Measurements from ENCODE around the gene PLEKHF1. TPM values are rescaled to one million over a fixed set of nuclear protein-coding genes. Genes with fewer than 3 reads are reported as not detected.

Gene PLEKHF1
- total RNA-seq, 4 donors from 2014 or later, result 7.4 to 35.9 (median 19.7) TPM

GRCh38 chr19:29679598-29680210, 14.4 kb downstream of the PLEKHF1 start:
- intact Hi-C loops (cut with DNase I; ENCODE audit: low total_unique reads), result no loop called here
- H3K4me3 ChIP-seq, result no peak overlapping the region
- H3K4me1 ChIP-seq, result peaks cover 0 to 19% of the 10 kb centered on the region in 2 donors
- DNase-seq, result no peak
- TF ChIP-seq, protein P1, sequence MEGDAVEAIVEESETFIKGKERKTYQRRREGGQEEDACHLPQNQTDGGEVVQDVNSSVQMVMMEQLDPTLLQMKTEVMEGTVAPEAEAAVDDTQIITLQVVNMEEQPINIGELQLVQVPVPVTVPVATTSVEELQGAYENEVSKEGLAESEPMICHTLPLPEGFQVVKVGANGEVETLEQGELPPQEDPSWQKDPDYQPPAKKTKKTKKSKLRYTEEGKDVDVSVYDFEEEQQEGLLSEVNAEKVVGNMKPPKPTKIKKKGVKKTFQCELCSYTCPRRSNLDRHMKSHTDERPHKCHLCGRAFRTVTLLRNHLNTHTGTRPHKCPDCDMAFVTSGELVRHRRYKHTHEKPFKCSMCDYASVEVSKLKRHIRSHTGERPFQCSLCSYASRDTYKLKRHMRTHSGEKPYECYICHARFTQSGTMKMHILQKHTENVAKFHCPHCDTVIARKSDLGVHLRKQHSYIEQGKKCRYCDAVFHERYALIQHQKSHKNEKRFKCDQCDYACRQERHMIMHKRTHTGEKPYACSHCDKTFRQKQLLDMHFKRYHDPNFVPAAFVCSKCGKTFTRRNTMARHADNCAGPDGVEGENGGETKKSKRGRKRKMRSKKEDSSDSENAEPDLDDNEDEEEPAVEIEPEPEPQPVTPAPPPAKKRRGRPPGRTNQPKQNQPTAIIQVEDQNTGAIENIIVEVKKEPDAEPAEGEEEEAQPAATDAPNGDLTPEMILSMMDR (IDR thresholded peaks at IDR 0.05), result no peak
- TF ChIP-seq POLR2A (IDR thresholded peaks at IDR 0.05), result no peak
- no peaks in the 10 kb centered on the region for H3K9me3 ChIP-seq
- no peaks in the 10 kb centered on the region for H3K36me3 ChIP-seq
- H3K27ac ChIP-seq, result peak overlapping the region; percentile 63 to 70
- no peaks in the 10 kb centered on the region for H3K27me3 ChIP-seq

DNA sequence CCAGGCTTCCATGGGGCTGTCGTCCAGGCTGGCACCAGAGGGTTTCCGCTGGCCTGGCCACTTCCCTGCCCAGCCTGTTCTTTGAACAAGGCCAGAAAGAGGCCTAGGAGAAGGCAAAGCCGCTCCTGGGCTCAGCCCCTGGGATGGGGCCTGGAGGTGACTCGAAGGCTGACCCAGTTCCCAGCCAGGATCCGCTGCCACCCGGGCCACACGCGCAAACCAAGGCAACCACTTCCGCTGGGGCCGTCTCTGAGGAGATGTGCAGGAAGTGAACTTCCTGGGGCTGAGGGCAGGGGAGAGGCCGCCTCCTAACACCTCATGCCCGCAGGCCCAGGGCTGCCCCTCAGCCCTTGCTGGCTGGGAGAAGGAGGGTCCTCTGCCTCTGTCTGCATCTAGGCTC, 15.2 kb downstream of the PLEKHF1 start:
- Histone ChIP-seq H3K27ac (peak overlapping the region; percentile 16 to 22), H3K27me3 (no peaks in the 10 kb centered on the region), H3K36me3 (no peaks in the 10 kb centered on the region), H3K4me1 (peaks cover 0 to 19% of the 10 kb centered on the region in 2 donors), H3K4me3 (no peak overlapping the region), H3K9me3 (no peaks in the 10 kb centered on the region)
- TF ChIP-seq, protein P1 (IDR thresholded peaks at IDR 0.05), result no peak
- TF ChIP-seq POLR2A (IDR thresholded peaks at IDR 0.05), result no peak
- intact Hi-C loops (cut with DNase I; ENCODE audit: low total_unique reads), result no loop called here
- no peak for DNase-seq

- DNase-seq, result no peak
- H3K27me3 ChIP-seq, result no peaks in the 10 kb centered on the region
- H3K27ac ChIP-seq, result peak overlapping the region; percentile 16 to 22
- intact Hi-C loops (cut with DNase I; ENCODE audit: low total_unique reads), result no loop called here
- no peak overlapping the region for H3K4me3 ChIP-seq
- TF ChIP-seq, protein P1 (IDR thresholded peaks at IDR 0.05), result no peak
- peaks cover 0 to 19% of the 10 kb centered on the region in 2 donors for H3K4me1 ChIP-seq
- H3K9me3 ChIP-seq, result no peaks in the 10 kb centered on the region
- H3K36me3 ChIP-seq, result no peaks in the 10 kb centered on the region
These were observed 15.7 kb downstream of the PLEKHF1 start for GRCh38 chr19:29680937-29681336.

- intact Hi-C loops (cut with DNase I; ENCODE audit: low total_unique reads), result no loop called here
- Histone ChIP-seq H3K9me3 (no peaks in the 10 kb centered on the region), H3K4me3 (no peak overlapping the region), H3K27me3 (no peaks in the 10 kb centered on the region), H3K4me1 (peaks cover 0 to 19% of the 10 kb centered on the region in 2 donors), H3K27ac (peak overlapping the region; percentile 26 to 28), H3K36me3 (no peaks in the 10 kb centered on the region)
- DNase-seq, result no peak
- no peak for TF ChIP-seq POLR2A (IDR thresholded peaks at IDR 0.05)
- TF ChIP-seq, protein P1 (IDR thresholded peaks at IDR 0.05), result no peak
These were observed 16.4 kb downstream of the PLEKHF1 start for GRCh38 chr19:29681422-29682235.

DNA sequence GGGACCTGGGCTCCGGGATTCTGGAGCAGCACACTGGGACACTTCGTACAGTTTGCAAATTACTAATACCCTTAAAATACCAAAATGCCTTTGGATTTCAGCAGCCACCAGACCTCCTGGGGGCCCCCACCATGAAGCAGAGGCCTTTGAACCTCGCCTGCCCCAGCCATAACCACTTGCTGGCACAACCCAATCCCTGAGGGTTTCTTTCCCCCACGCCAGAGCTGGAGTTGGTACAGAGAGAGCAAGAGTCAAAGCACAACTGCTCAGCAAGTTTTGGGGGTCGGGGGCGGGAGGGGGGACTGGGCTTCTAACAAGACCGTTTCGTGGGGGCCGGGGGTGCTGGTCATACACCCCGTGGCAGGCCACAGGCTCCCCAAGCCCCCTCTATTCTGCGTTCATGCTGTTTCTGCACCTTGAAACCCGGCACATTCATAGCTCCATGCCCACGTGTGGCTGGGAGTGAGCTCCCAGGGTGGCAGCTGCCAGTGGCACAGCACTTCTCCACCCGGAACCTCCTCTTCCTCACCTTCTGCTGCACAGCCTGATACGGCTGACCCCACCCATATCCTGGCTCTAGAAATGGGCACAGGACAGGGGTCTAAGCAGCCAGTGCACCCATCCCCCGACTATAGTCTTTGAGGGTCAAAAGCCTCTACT, 17.1 kb downstream of the PLEKHF1 start:
- H3K9me3 ChIP-seq, result no peaks in the 10 kb centered on the region
- H3K27me3 ChIP-seq, result no peaks in the 10 kb centered on the region
- H3K36me3 ChIP-seq, result no peaks in the 10 kb centered on the region
- H3K4me1 ChIP-seq, result peaks cover 0 to 14% of the 10 kb centered on the region in 2 donors
- no peak for DNase-seq
- intact Hi-C loops (cut with DNase I; ENCODE audit: low total_unique reads), result no loop called here
- H3K27ac ChIP-seq, result peak overlapping the region; percentile 26 to 28
- H3K4me3 ChIP-seq, result no peak overlapping the region
- no peak for TF ChIP-seq POLR2A (IDR thresholded peaks at IDR 0.05)
- TF ChIP-seq, protein P1 (IDR thresholded peaks at IDR 0.05), result no peak
